ENCODE results near the gene SGCG. TPM values are rescaled to one million over a fixed set of nuclear protein-coding genes. Genes with fewer than 3 reads are reported as not detected.
"Not testable (repeated sequence)": the region's sequence is repeated elsewhere in the genome, so short reads cannot be mapped to it uniquely, and the experiment has no call there.

SGCG gene
- total RNA-seq = 1 to 10 TPM in 1 of 4 donors, under 1 TPM in 2, not detected in 1; 0.39 to 1.0 (median 0.85) TPM

GRCh38 chr13:23180711-23181110 lies at the start of gene SGCG:
Gene SGCG, plus strand, starts transcription at chr13:23180979. Its CDS starts 22,716 bp downstream, at chr13:23203695.
- WGBS = 45% methylated on average over 6 of the region's 6 CpGs
- Histone ChIP-seq H3K27ac (no peak within 1 kb of the TSS), H3K36me3 (no peaks in the 10 kb centered on the region), H3K4me3 (no peak within 1 kb of the TSS), H3K9me3 (no peaks in the 10 kb centered on the region), H3K27me3 (no peaks in the 10 kb centered on the region), H3K4me1 (no peaks in the 10 kb centered on the region)
- TF ChIP-seq EP300 (IDR thresholded peaks at IDR 0.05) (no peak), POLR2AphosphoS5 (IDR thresholded peaks at IDR 0.05) (no peak), POLR2A (IDR thresholded peaks at IDR 0.05) (no peak), CTCF (IDR thresholded peaks at IDR 0.05) (no peak)
- DNase-seq (ENCODE audit: low spot score in 2 of 2) = no peak

- no peaks in the 10 kb centered on the region for H3K27me3 ChIP-seq
- WGBS = 78% methylated on average over 5 of the region's 5 CpGs
- H3K4me1 ChIP-seq = no peaks in the 10 kb centered on the region
- no peaks in the 10 kb centered on the region for H3K36me3 ChIP-seq
- no peak overlapping the region for H3K27ac ChIP-seq
- no peak overlapping the region for H3K4me3 ChIP-seq
- no peaks in the 10 kb centered on the region for H3K9me3 ChIP-seq
- TF ChIP-seq EP300 (IDR thresholded peaks at IDR 0.05) (no peak), POLR2A (IDR thresholded peaks at IDR 0.05) (no peak), CTCF (IDR thresholded peaks at IDR 0.05) (no peak), POLR2AphosphoS5 (IDR thresholded peaks at IDR 0.05) (no peak)
- DNase-seq (ENCODE audit: low spot score in 2 of 2) = no peak
Observed at GRCh38 chr13:23134542-23134941, 46.2 kb upstream of the SGCG start.

GRCh38 chr13:23140492-23140891 lies 40.3 kb upstream of the SGCG start:
- Histone ChIP-seq H3K27ac (no peak overlapping the region), H3K9me3 (no peaks in the 10 kb centered on the region), H3K4me1 (no peaks in the 10 kb centered on the region), H3K4me3 (no peak overlapping the region), H3K36me3 (no peaks in the 10 kb centered on the region), H3K27me3 (no peaks in the 10 kb centered on the region)
- 43% methylated on average over 2 of the region's 2 CpGs for WGBS
- DNase-seq (ENCODE audit: low spot score in 2 of 2) = no peak
- TF ChIP-seq POLR2AphosphoS5 (IDR thresholded peaks at IDR 0.05) (no peak), EP300 (IDR thresholded peaks at IDR 0.05) (no peak), POLR2A (IDR thresholded peaks at IDR 0.05) (no peak), CTCF (IDR thresholded peaks at IDR 0.05) (no peak)

GRCh38 chr13:23141964-23142363 lies 38.8 kb upstream of the SGCG start:
- H3K4me3 ChIP-seq = no peak overlapping the region
- peaks cover under 1% of the 10 kb centered on the region for H3K4me1 ChIP-seq
- no peak overlapping the region for H3K27ac ChIP-seq
- H3K27me3 ChIP-seq = no peaks in the 10 kb centered on the region
- no peak for DNase-seq (ENCODE audit: low spot score in 2 of 2)
- no peak for TF ChIP-seq POLR2A (IDR thresholded peaks at IDR 0.05)
- TF ChIP-seq POLR2AphosphoS5 (IDR thresholded peaks at IDR 0.05) = no peak
- TF ChIP-seq CTCF (IDR thresholded peaks at IDR 0.05) = no peak
- no peak for TF ChIP-seq EP300 (IDR thresholded peaks at IDR 0.05)
- no peaks in the 10 kb centered on the region for H3K36me3 ChIP-seq
- H3K9me3 ChIP-seq = no peaks in the 10 kb centered on the region
- 97% methylated on average over 8 of the region's 24 CpGs for WGBS

DNA sequence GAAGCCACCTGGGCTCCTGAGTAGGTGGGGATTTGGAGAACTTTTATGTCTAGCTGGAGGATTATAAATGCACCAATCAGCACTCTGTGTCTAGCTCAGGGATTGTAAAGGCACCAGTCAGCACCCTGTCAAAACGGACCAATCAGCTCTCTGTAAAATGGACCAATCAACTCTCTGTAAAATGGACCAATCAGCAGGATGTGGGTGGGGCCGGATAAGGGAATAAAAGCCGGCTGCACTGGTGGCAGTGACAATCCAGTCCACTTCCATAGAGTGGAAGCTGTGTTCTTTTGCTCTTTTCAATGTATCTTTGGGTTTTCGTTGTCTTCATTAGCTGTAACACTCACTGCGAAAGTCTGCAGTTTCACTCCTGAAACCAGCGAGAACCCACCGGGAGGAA lies 38.2 kb upstream of the SGCG start:
- 80% methylated on average over 7 of the region's 7 CpGs for WGBS

GRCh38 chr13:23144431-23144830 lies 36.3 kb upstream of the SGCG start:
- Histone ChIP-seq H3K27me3 (no peaks in the 10 kb centered on the region), H3K27ac (no peak overlapping the region), H3K36me3 (no peaks in the 10 kb centered on the region), H3K4me3 (no peak overlapping the region), H3K4me1 (peaks cover 5% of the 10 kb centered on the region), H3K9me3 (no peaks in the 10 kb centered on the region)
- 66% methylated on average over 2 of the region's 2 CpGs for WGBS
- no peak for TF ChIP-seq POLR2AphosphoS5 (IDR thresholded peaks at IDR 0.05)
- no peak for TF ChIP-seq POLR2A (IDR thresholded peaks at IDR 0.05)
- no peak for TF ChIP-seq CTCF (IDR thresholded peaks at IDR 0.05)
- no peak for TF ChIP-seq EP300 (IDR thresholded peaks at IDR 0.05)
- DNase-seq (ENCODE audit: low spot score in 2 of 2) = no peak

More for the DNA sequence above, 38.2 kb upstream of the SGCG start:
- not testable (repeated sequence) for H3K27me3 ChIP-seq; H3K36me3 ChIP-seq; DNase-seq (ENCODE audit: low spot score in 2 of 2); H3K27ac ChIP-seq; H3K9me3 ChIP-seq; H3K4me1 ChIP-seq; H3K4me3 ChIP-seq

Data from suprapubic skin (tissue), 4 donors.